ENCODE results near the gene C10orf95.

C10orf95 gene

GRCh38 chr10:102433619-102434046 lies 17.7 kb downstream of the C10orf95 start:
- DNase-seq: no peak

GRCh38 chr10:102432162-102432950 lies 19.0 kb downstream of the C10orf95 start, which contains the start of gene CUEDC2:
Gene CUEDC2 (minus strand): TSS chr10:102432574. CDS start chr10:102425188, 7,386 bp downstream.
- DNase-seq: peak; percentile 91

GRCh38 chr10:102431452-102432124 lies 19.8 kb downstream of the C10orf95 start:
- no peak for DNase-seq

GRCh38 chr10:102429468-102429867 lies 21.9 kb downstream of the C10orf95 start:
- DNase-seq: no peak

- DNase-seq: no peak
Observed at GRCh38 chr10:102426803-102427287, 24.5 kb downstream of the C10orf95 start.

GRCh38 chr10:102425444-102425843 lies 25.9 kb downstream of the C10orf95 start:
- no peak for DNase-seq

- no peak for DNase-seq
Observed at GRCh38 chr10:102424916-102425315, 26.4 kb downstream of the C10orf95 start.

GRCh38 chr10:102424145-102424544 lies 27.2 kb downstream of the C10orf95 start:
- no peak for DNase-seq

- DNase-seq: no peak
Observed at GRCh38 chr10:102423372-102423968, 27.9 kb downstream of the C10orf95 start.

GRCh38 chr10:102422545-102423129 lies 28.7 kb downstream of the C10orf95 start:
- no peak for DNase-seq

- DNase-seq: no peak
Observed at GRCh38 chr10:102421757-102422512, 29.4 kb downstream of the C10orf95 start.

GRCh38 chr10:102421507-102421756 lies 29.9 kb downstream of the C10orf95 start:
- DNase-seq: no peak

GRCh38 chr10:102420714-102421506 lies 30.4 kb downstream of the C10orf95 start, which contains the start of gene FBXL15:
Gene FBXL15 (plus strand): TSS chr10:102420836. CDS start chr10:102421130, 294 bp downstream.
- peak; percentile 90 for DNase-seq

- no peak for DNase-seq
Observed at GRCh38 chr10:102420181-102420713, 31.1 kb downstream of the C10orf95 start.

GRCh38 chr10:102419269-102420180 lies 31.8 kb downstream of the C10orf95 start:
- DNase-seq: peak; percentile 48

- DNase-seq: peak; percentile 38
Observed at GRCh38 chr10:102418622-102419268, 32.6 kb downstream of the C10orf95 start, which contains the start of gene PSD. Gene PSD (minus strand): TSS chr10:102418785. CDS start chr10:102417038, 1,747 bp downstream.

GRCh38 chr10:102416695-102417094 lies 34.6 kb downstream of the C10orf95 start:
- no peak for DNase-seq

- DNase-seq: no peak
Observed at GRCh38 chr10:102416283-102416682, 35.1 kb downstream of the C10orf95 start.

- no peak for DNase-seq
Observed at GRCh38 chr10:102414749-102415148, 36.6 kb downstream of the C10orf95 start.

Data from NCI-H2107 (cell line).